Testis (tissue), 3 donors: ENCODE measurements around the gene CHMP6. TPM values are rescaled to one million over a fixed set of nuclear protein-coding genes. Genes with fewer than 3 reads are reported as not detected.
"Not testable (repeated sequence)": the region's sequence is repeated elsewhere in the genome, so short reads cannot be mapped to it uniquely, and the experiment has no call there.

ENCODE experiments used
- DNase-seq: peaks from one replicate; pipeline ENCODE4 v3.0.0-alpha.2; 2019
- H3K27ac ChIP-seq, 2 donors: fragments of 200-600 bp; sonication (generic); one replicate each; pipeline ENCODE4 v1.5.1; 2019
- H3K27me3 ChIP-seq: fragments of 200-600 bp; sonication (generic); one replicate; pipeline ENCODE4 v1.5.1; 2019
- H3K36me3 ChIP-seq: fragments of 200-600 bp; sonication (generic); one replicate; pipeline ENCODE4 v1.5.1; 2017; ENCODE audit warnings: low read depth; ENCODE audit errors: missing control alignments
- H3K4me1 ChIP-seq: fragments of 200-600 bp; sonication (generic); one replicate; pipeline ENCODE4 v1.5.1; 2019
- H3K4me3 ChIP-seq, 2 donors: fragments of 200-600 bp; sonication (generic); one replicate each; pipeline ENCODE4 v1.5.1; 2017 to 2019
- H3K9me3 ChIP-seq: fragments of 200-600 bp; sonication (generic); one replicate; pipeline ENCODE4 v1.5.1; 2017
- CTCF ChIP-seq, 3 experiments: fragments of 450-650 bp in 2 of 3; fragments of 200-600 bp in 1 of 3; sonication (generic) in 1 of 3; IDR thresholded peaks; one replicate each; pipeline ENCODE4 v1.5.1; 2016 to 2019; ENCODE audit warnings: antibody characterized with exemption in 3 of 3, mild to moderate bottlenecking in 2 of 3, moderate library complexity in 1 of 3
- POLR2A ChIP-seq: fragments of 450-650 bp; IDR thresholded peaks from one replicate; pipeline ENCODE4 v1.6.1; 2017; ENCODE audit warnings: antibody characterized with exemption, mild to moderate bottlenecking, moderate library complexity
- WGBS, 2 donors: methylation state at CpG; one replicate each; pipeline ENCODE4 v1.1.5; 2018; 5-methylcytosine and 5-hydroxymethylcytosine counted together
- intact Hi-C: fragments of 100-400 bp; cut with DNase I; formaldehyde crosslinking; loops from one replicate; pipeline ENCODE4 v1.15.1; 2023; ENCODE audit warnings: low total_unique reads
- polyA plus RNA-seq: library from polyadenylated mRNA; stranded (reverse); fragments of 350-450 nt; fragmentation: Illumina TruSeq; extraction: RNeasy Lipid Tissue Mini Kit (QIAGEN cat#74804); gene quantifications from one replicate; pipeline ENCODE4 v1.2.3, GENCODE V29; 2014; ENCODE audit warnings: low read depth, low replicate concordance; ENCODE audit not compliant: insufficient read depth
- total RNA-seq, 2 donors: library from RNA; depleted of rRNA; stranded (reverse); fragments of >200 nt; gene quantifications; one replicate each; pipeline ENCODE4 v1.2.3, GENCODE V29; 2016

The CHMP6 gene
- total and polyA plus RNA-seq, 3 donors from 2014 or later: 18.5 to 29.8 (median 28.2) TPM

- no peak overlapping the region for H3K27ac ChIP-seq
- no peaks in the 10 kb centered on the region for H3K9me3 ChIP-seq
- no peaks in the 10 kb centered on the region for H3K27me3 ChIP-seq
- DNase-seq: no peak
- intact Hi-C loops: loop anchor here (5.0 kb wide), 1 partner anchor 69 kb away; no protein-coding TSS in a partner anchor
- no peaks in the 10 kb centered on the region for H3K4me1 ChIP-seq
- no peak for TF ChIP-seq CTCF (IDR thresholded peaks at IDR 0.05)
- TF ChIP-seq POLR2A: no peak
- WGBS, 2 donors: 59 to 60% methylated on average over 27 to 37 of the region's 37 CpGs
- no peaks in the 10 kb centered on the region for H3K36me3 ChIP-seq
- no peak overlapping the region for H3K4me3 ChIP-seq
Measured at GRCh38 chr17:81027591-81028505, 36.2 kb downstream of the CHMP6 start.

GRCh38 chr17:81028506-81028858, 36.8 kb downstream of the CHMP6 start:
- H3K4me1 ChIP-seq: no peaks in the 10 kb centered on the region
- intact Hi-C loops: loop anchor here (5.0 kb wide), 1 partner anchor 69 kb away; no protein-coding TSS in a partner anchor

GRCh38 chr17:81029859-81030258, 38.2 kb downstream of the CHMP6 start:
- no peak overlapping the region for H3K27ac ChIP-seq
- no peaks in the 10 kb centered on the region for H3K27me3 ChIP-seq
- no peaks in the 10 kb centered on the region for H3K36me3 ChIP-seq
- H3K9me3 ChIP-seq: no peaks in the 10 kb centered on the region
- intact Hi-C loops: loop anchor here (5.0 kb wide), 1 partner anchor 67 kb away; no protein-coding TSS in a partner anchor
- TF ChIP-seq CTCF (IDR thresholded peaks at IDR 0.05): no peak
- no peak for TF ChIP-seq POLR2A
- H3K4me1 ChIP-seq: no peaks in the 10 kb centered on the region
- 92 to 96% methylated on average over 11 of the region's 11 CpGs for WGBS, 2 donors
- DNase-seq: no peak
- H3K4me3 ChIP-seq: no peak overlapping the region

More at GRCh38 chr17:81028506-81028858, 36.8 kb downstream of the CHMP6 start:
- Histone ChIP-seq H3K4me3 (no peak overlapping the region), H3K36me3 (no peaks in the 10 kb centered on the region), H3K27ac (no peak overlapping the region), H3K9me3 (no peaks in the 10 kb centered on the region), H3K27me3 (no peaks in the 10 kb centered on the region)
- no peak for DNase-seq
- 37% methylated on average over 8 of the region's 12 CpGs; no CpG with 5 or more reads in 1 of the 2 donors for WGBS, 2 donors
- TF ChIP-seq POLR2A (no peak), CTCF (IDR thresholded peaks at IDR 0.05) (no peak)

GRCh38 chr17:81030312-81030711, 38.7 kb downstream of the CHMP6 start:
- H3K4me1 ChIP-seq, H3K4me3 ChIP-seq, H3K27me3 ChIP-seq, H3K9me3 ChIP-seq, H3K27ac ChIP-seq, H3K36me3 ChIP-seq, DNase-seq, intact Hi-C loops: not testable (repeated sequence)
- 87 to 90% methylated on average over 8 to 9 of the region's 9 CpGs for WGBS, 2 donors

- WGBS, 2 donors: 80 to 81% methylated on average over 25 to 32 of the region's 32 CpGs
- Histone ChIP-seq H3K36me3 (no peaks in the 10 kb centered on the region), H3K4me1 (no peaks in the 10 kb centered on the region), H3K27ac (no peak overlapping the region), H3K4me3 (no peak overlapping the region), H3K9me3 (no peaks in the 10 kb centered on the region), H3K27me3 (no peaks in the 10 kb centered on the region)
- intact Hi-C loops: no loop called here
- no peak for DNase-seq
- no peak for TF ChIP-seq CTCF (IDR thresholded peaks at IDR 0.05)
- no peak for TF ChIP-seq POLR2A
Measured at GRCh38 chr17:81030741-81031565, 39.3 kb downstream of the CHMP6 start.
